Effector CD8-positive, alpha-beta T cell (primary cell): ENCODE results near the gene EIF4G1.

Experiments
- DNase-seq: peaks from one replicate; lab custom pipeline; 2025; lab: John Stamatoyannopoulos, UW

Gene EIF4G1

GRCh38 chr3:184305577-184305976 lies 8.8 kb upstream of the EIF4G1 start:
- DNase-seq = no peak

- no peak for DNase-seq
Measured at GRCh38 chr3:184306341-184306972, 7.9 kb upstream of the EIF4G1 start.

- no peak for DNase-seq
Measured at GRCh38 chr3:184307915-184308314, 6.5 kb upstream of the EIF4G1 start.

- DNase-seq = no peak
Measured at GRCh38 chr3:184308744-184309143, 5.7 kb upstream of the EIF4G1 start.

- no peak for DNase-seq
Measured at GRCh38 chr3:184311633-184312032, 2.8 kb upstream of the EIF4G1 start.

GRCh38 chr3:184314700-184315542 lies 515 bp downstream of the EIF4G1 start:
- peak; percentile 57 for DNase-seq

- no peak for DNase-seq
Measured at GRCh38 chr3:184315543-184315867, 1.1 kb downstream of the EIF4G1 start.

- no peak for DNase-seq
Measured at GRCh38 chr3:184315871-184316661, 1.7 kb downstream of the EIF4G1 start.

GRCh38 chr3:184316792-184317191 lies 2.4 kb downstream of the EIF4G1 start:
- no peak for DNase-seq

- no peak for DNase-seq
Measured at GRCh38 chr3:184317201-184317600, 2.8 kb downstream of the EIF4G1 start.

GRCh38 chr3:184320104-184320445 lies 5.7 kb downstream of the EIF4G1 start:
- no peak for DNase-seq

GRCh38 chr3:184321666-184322065 lies 7.3 kb downstream of the EIF4G1 start:
- DNase-seq = no peak

GRCh38 chr3:184322731-184323487 lies 8.5 kb downstream of the EIF4G1 start:
- no peak for DNase-seq

GRCh38 chr3:184323696-184324095 lies 9.3 kb downstream of the EIF4G1 start:
- no peak for DNase-seq

GRCh38 chr3:184325269-184325668 lies 10.9 kb downstream of the EIF4G1 start:
- no peak for DNase-seq

- no peak for DNase-seq
Measured at GRCh38 chr3:184325715-184326369, 11.4 kb downstream of the EIF4G1 start.

- no peak for DNase-seq
Measured at GRCh38 chr3:184327171-184327570, 12.8 kb downstream of the EIF4G1 start.

- DNase-seq = no peak
Measured at GRCh38 chr3:184328516-184328915, 14.1 kb downstream of the EIF4G1 start.

GRCh38 chr3:184332370-184333090 lies 18.1 kb downstream of the EIF4G1 start:
- no peak for DNase-seq

- DNase-seq = no peak
Measured at GRCh38 chr3:184333190-184333589, 18.8 kb downstream of the EIF4G1 start.

GRCh38 chr3:184333700-184334099 lies 19.3 kb downstream of the EIF4G1 start:
- no peak for DNase-seq
